Kidney (tissue), 14 donors: ENCODE measurements around the gene ARV1. TPM values are rescaled to one million over a fixed set of nuclear protein-coding genes. Genes with fewer than 3 reads are reported as not detected.

ENCODE experiments used
- DNase-seq, 5 donors: peaks; one replicate each; pipeline ENCODE4 v3.0.0-alpha.2; 2013 to 2020
- FAIRE-seq: peaks from 2 replicates; lab custom pipeline; 2012; peaks lifted over from hg19 to GRCh38; lab: Jason Lieb, UNC
- H3K27ac ChIP-seq, 2 donors: one replicate each; pipeline ENCODE4 v1.7.0; 2013; ENCODE audit warnings: low read depth in 2 of 2, low read length in 2 of 2, inconsistent platforms in 1 of 2
- H3K27me3 ChIP-seq: one replicate; pipeline ENCODE4 v1.7.1; 2013; ENCODE audit warnings: low read length, inconsistent platforms; ENCODE audit not compliant: control insufficient read depth, insufficient read depth
- H3K36me3 ChIP-seq, 3 donors: one replicate each; pipeline versions ENCODE4 v1.7.0 to v1.7.1; 2013; ENCODE audit warnings: low read length in 3 of 3, control low read depth in 1 of 3, inconsistent platforms in 1 of 3; ENCODE audit not compliant: insufficient read depth in 3 of 3, control insufficient read depth in 2 of 3
- H3K4me1 ChIP-seq, 3 donors: one replicate each; pipeline versions ENCODE4 v1.7.0 to v1.7.1; 2013; ENCODE audit warnings: low read length in 3 of 3, inconsistent platforms in 1 of 3, low read depth in 1 of 3; ENCODE audit not compliant: control insufficient read depth in 2 of 3, insufficient read depth in 2 of 3
- H3K4me3 ChIP-seq, 3 donors: one replicate each; pipeline versions ENCODE4 v1.7.0 to v1.8.1; 2013; ENCODE audit warnings: low read length in 3 of 3, control low read depth in 1 of 3, inconsistent platforms in 1 of 3
- H3K9ac ChIP-seq, 3 donors: one replicate each; pipeline versions ENCODE4 v1.7.0 to v1.7.1; 2013; ENCODE audit warnings: low read length in 3 of 3, control low read depth in 1 of 3, inconsistent platforms in 1 of 3
- H3K9me3 ChIP-seq, 3 donors: one replicate each; pipeline versions ENCODE4 v1.7.0 to v1.7.1; 2013; ENCODE audit warnings: low read length in 3 of 3, control low read depth in 1 of 3, inconsistent platforms in 1 of 3; ENCODE audit not compliant: control insufficient read depth in 2 of 3, insufficient read depth in 1 of 3
- intact Hi-C: fragments of 100-400 bp; cut with DNase I; formaldehyde crosslinking; loops from one replicate; pipeline ENCODE4 v1.11.1; 2022
- polyA plus RNA-seq: library from polyadenylated mRNA; stranded (reverse); fragments of 350-450 nt; fragmentation: Illumina TruSeq; extraction: RNeasy Lipid Tissue Mini Kit (QIAGEN cat#74804); gene quantifications from one replicate; pipeline ENCODE4 v1.2.3, GENCODE V29; 2014; ENCODE audit warnings: low read depth, low replicate concordance; ENCODE audit not compliant: insufficient read depth
- total RNA-seq: library from RNA; stranded (reverse); fragmentation: NEBNext Ultra II Directional; extraction: Animal tissue kit (Norgen Biotek cat#: 25700); gene quantifications from one replicate; pipeline ENCODE4 v1.2.1, GENCODE V29; 2021
- TF ChIP-seq, protein P1 (sequence below): IDR thresholded peaks from 3 replicates; pipeline ENCODE4 v1.5.1; 2012; ENCODE audit warnings: mild to moderate bottlenecking, moderate library complexity, borderline replicate concordance; ENCODE audit not compliant: insufficient read depth; ENCODE audit errors: extremely low read depth
- donor health status: control.
- donor health status: control.
- donor health status: control.
- donor health status: control.
- donor health status: control.
- donor health status: DM: yes; HTN: yes; CAD: no.
- donor health status: Normal renal cell carcinoma (clear cell type).

ARV1 gene
- total and polyA plus RNA-seq, 2 donors from 2014 or later = 21.1 to 38.5 TPM

DNA sequence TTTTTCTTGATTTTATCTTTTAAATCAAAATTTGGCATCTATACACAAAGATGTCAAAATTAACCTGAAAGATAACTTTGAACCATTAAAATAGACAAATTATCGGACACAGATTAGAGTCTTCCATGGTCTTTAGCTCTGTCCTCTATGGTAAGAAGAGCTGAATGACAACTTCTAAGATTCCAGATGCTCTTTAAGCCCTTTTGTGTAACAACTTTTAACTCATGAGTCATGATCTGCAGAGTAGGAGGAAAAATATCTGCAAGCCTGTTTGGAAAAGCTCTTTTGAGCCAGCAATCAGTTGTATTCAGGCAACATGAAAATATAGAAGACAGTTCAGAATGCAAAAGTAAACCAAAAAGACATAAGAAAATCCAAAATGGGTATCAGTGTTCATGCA, 38.0 kb upstream of the ARV1 start:
- intact Hi-C loops = no loop called here
- no peak overlapping the region for H3K9ac ChIP-seq
- H3K4me3 ChIP-seq = no peak overlapping the region
- DNase-seq (no peak), FAIRE-seq (no peak)
- no peak overlapping the region for H3K27ac ChIP-seq
- TF ChIP-seq, protein P1, sequence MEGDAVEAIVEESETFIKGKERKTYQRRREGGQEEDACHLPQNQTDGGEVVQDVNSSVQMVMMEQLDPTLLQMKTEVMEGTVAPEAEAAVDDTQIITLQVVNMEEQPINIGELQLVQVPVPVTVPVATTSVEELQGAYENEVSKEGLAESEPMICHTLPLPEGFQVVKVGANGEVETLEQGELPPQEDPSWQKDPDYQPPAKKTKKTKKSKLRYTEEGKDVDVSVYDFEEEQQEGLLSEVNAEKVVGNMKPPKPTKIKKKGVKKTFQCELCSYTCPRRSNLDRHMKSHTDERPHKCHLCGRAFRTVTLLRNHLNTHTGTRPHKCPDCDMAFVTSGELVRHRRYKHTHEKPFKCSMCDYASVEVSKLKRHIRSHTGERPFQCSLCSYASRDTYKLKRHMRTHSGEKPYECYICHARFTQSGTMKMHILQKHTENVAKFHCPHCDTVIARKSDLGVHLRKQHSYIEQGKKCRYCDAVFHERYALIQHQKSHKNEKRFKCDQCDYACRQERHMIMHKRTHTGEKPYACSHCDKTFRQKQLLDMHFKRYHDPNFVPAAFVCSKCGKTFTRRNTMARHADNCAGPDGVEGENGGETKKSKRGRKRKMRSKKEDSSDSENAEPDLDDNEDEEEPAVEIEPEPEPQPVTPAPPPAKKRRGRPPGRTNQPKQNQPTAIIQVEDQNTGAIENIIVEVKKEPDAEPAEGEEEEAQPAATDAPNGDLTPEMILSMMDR = no peak
- H3K27me3 ChIP-seq = no peaks in the 10 kb centered on the region
- H3K36me3 ChIP-seq = peaks cover 0 to 4% (median 0%) of the 10 kb centered on the region in 3 donors
- no peaks in the 10 kb centered on the region for H3K9me3 ChIP-seq
- H3K4me1 ChIP-seq = no peaks in the 10 kb centered on the region

DNA sequence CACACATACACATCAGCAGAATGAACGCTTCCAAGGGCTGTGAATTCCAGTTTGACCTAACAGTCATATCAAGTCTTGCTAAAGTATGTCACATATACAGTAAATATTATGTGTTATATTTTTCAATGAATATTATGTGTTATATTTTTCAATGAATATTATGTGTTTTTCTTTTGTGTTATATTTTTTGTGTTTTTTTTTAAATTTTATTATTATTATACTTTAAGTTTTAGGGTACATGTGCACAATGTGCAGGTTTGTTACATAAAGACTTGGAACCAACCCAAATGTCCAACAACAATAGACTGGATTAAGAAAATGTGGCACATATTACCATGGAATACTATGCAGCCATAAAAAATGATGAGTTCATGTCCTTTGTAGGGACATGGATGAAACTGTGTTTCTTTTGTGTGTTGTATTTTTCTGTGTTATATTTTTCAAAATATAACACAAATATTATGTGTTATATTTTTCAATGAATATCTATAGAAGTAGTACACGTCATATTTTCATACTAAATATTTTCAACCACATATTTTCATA, 35.8 kb upstream of the ARV1 start:
- no peaks in the 10 kb centered on the region for H3K4me1 ChIP-seq
- DNase-seq = no peak
- no peak for FAIRE-seq
- peaks cover 0 to 4% (median 0%) of the 10 kb centered on the region in 3 donors for H3K36me3 ChIP-seq
- TF ChIP-seq, protein P1 = no peak
- no peak overlapping the region for H3K9ac ChIP-seq
- no peak overlapping the region for H3K4me3 ChIP-seq
- H3K27ac ChIP-seq = no peak overlapping the region
- intact Hi-C loops = no loop called here
- no peaks in the 10 kb centered on the region for H3K27me3 ChIP-seq
- no peaks in the 10 kb centered on the region for H3K9me3 ChIP-seq

DNA sequence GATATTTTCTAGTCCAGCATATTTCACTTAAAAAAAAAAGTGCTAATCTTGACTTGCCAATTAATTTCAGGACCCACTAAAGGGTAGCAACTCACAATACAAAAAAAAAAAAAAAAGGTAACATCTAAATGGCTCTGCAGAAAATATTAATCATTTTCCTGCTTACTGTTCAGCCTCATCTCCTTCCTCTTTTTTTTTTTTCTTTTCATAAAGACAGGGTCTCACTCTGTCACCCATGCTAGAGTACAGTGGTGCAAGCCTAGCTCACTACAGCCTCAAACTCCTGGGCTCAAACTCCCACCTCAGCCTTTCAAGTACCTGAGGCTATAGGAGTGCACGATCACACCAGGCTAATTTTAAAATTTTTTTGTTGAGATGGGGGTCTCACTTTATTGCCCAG, 30.6 kb upstream of the ARV1 start:
- intact Hi-C loops = no loop called here
- H3K4me1 ChIP-seq = no peaks in the 10 kb centered on the region
- FAIRE-seq (no peak), DNase-seq (no peak)
- peaks cover 0 to 4% (median 0%) of the 10 kb centered on the region in 3 donors for H3K36me3 ChIP-seq
- no peak overlapping the region for H3K4me3 ChIP-seq
- TF ChIP-seq, protein P1 = no peak
- no peak overlapping the region for H3K9ac ChIP-seq
- H3K9me3 ChIP-seq = no peaks in the 10 kb centered on the region
- no peak overlapping the region for H3K27ac ChIP-seq
- H3K27me3 ChIP-seq = no peaks in the 10 kb centered on the region

DNA sequence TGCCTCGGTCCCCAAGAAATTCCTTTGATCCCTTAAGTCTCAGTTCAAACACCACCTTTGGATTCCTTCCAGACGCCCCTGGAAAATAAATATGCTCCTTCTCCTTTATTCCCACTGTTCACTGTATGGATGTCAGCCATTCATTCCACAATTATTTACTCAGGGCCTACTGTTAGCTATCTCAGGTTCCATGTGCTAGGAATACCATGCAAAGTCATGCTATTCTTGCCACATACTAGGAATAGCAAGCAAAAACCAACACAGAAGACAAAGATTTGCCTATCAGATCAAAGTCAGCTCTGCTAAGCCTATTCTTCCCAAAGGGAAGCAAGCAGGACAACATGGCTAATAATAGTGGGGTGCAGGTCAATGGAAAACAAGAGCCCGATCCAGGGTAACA, 30.0 kb upstream of the ARV1 start:
- no peaks in the 10 kb centered on the region for H3K4me1 ChIP-seq
- intact Hi-C loops = no loop called here
- TF ChIP-seq, protein P1 = no peak
- no peak overlapping the region for H3K4me3 ChIP-seq
- H3K36me3 ChIP-seq = peaks cover 0 to 4% (median 0%) of the 10 kb centered on the region in 3 donors
- H3K27ac ChIP-seq = no peak overlapping the region
- no peaks in the 10 kb centered on the region for H3K27me3 ChIP-seq
- no peak for DNase-seq
- H3K9ac ChIP-seq = no peak overlapping the region
- no peaks in the 10 kb centered on the region for H3K9me3 ChIP-seq
- no peak for FAIRE-seq
